ENCODE data around the gene ST14. TPM values are rescaled to one million over a fixed set of nuclear protein-coding genes. Genes with fewer than 3 reads are reported as not detected.
"Not testable (repeated sequence)": the region's sequence is repeated elsewhere in the genome, so short reads cannot be mapped to it uniquely, and the experiment has no call there.

ST14 gene
- total and polyA plus RNA-seq, 3 donors from 2014 or later, result 0.55 to 5.8 (median 2.4) TPM

GRCh38 chr11:130170345-130170744, 10.8 kb downstream of the ST14 start:
- Histone ChIP-seq H3K4me1 (no peaks in the 10 kb centered on the region), H3K27me3 (no peaks in the 10 kb centered on the region)
- 79 to 84% methylated on average over 8 of the region's 8 CpGs for WGBS, 2 donors

GRCh38 chr11:130171534-130171933, 12.0 kb downstream of the ST14 start:
- intact Hi-C loops (cut with DNase I; ENCODE audit: low total_unique reads), result no loop called here
- Histone ChIP-seq H3K27me3 (no peaks in the 10 kb centered on the region), H3K4me3 (no peak overlapping the region), H3K36me3 (ENCODE audit: low read depth, missing control alignments) (no peaks in the 10 kb centered on the region), H3K27ac (no peak overlapping the region), H3K4me1 (no peaks in the 10 kb centered on the region), H3K9me3 (no peaks in the 10 kb centered on the region)
- WGBS, 2 donors, result 42 to 43% methylated on average over 5 of the region's 5 CpGs
- DNase-seq, result no peak
- TF ChIP-seq POLR2A (IDR thresholded peaks at IDR 0.05), result no peak
- no peak for TF ChIP-seq CTCF (IDR thresholded peaks at IDR 0.05)

More at GRCh38 chr11:130170345-130170744, 10.8 kb downstream of the ST14 start:
- no peaks in the 10 kb centered on the region for H3K36me3 ChIP-seq (ENCODE audit: low read depth, missing control alignments)
- H3K27ac ChIP-seq, result no peak overlapping the region
- no peak for TF ChIP-seq POLR2A (IDR thresholded peaks at IDR 0.05)
- TF ChIP-seq CTCF (IDR thresholded peaks at IDR 0.05), result no peak
- no peak overlapping the region for H3K4me3 ChIP-seq
- DNase-seq, result no peak
- intact Hi-C loops (cut with DNase I; ENCODE audit: low total_unique reads), result no loop called here
- no peaks in the 10 kb centered on the region for H3K9me3 ChIP-seq

- DNase-seq; intact Hi-C loops (cut with DNase I; ENCODE audit: low total_unique reads): not testable (repeated sequence)
These were observed 12.4 kb downstream of the ST14 start for GRCh38 chr11:130172001-130172400.

GRCh38 chr11:130174642-130175041, 15.1 kb downstream of the ST14 start:
- H3K27me3 ChIP-seq, result no peaks in the 10 kb centered on the region
- TF ChIP-seq POLR2A (IDR thresholded peaks at IDR 0.05) (no peak), CTCF (IDR thresholded peaks at IDR 0.05) (no peak)
- no peak for DNase-seq
- H3K4me3 ChIP-seq, result no peak overlapping the region
- no peak overlapping the region for H3K27ac ChIP-seq
- H3K4me1 ChIP-seq, result peaks cover 9% of the 10 kb centered on the region
- intact Hi-C loops (cut with DNase I; ENCODE audit: low total_unique reads), result no loop called here
- WGBS, 2 donors, result 95 to 99% methylated on average over 4 of the region's 4 CpGs
- no peaks in the 10 kb centered on the region for H3K9me3 ChIP-seq
- no peaks in the 10 kb centered on the region for H3K36me3 ChIP-seq (ENCODE audit: low read depth, missing control alignments)

More at GRCh38 chr11:130172001-130172400, 12.4 kb downstream of the ST14 start:
- H3K27me3 ChIP-seq; H3K27ac ChIP-seq; H3K36me3 ChIP-seq (ENCODE audit: low read depth, missing control alignments); H3K9me3 ChIP-seq; H3K4me3 ChIP-seq; H3K4me1 ChIP-seq: not testable (repeated sequence)
- WGBS, 2 donors, result 54 to 75% methylated on average over 3 of the region's 3 CpGs

- Histone ChIP-seq H3K4me1 (peaks cover 9% of the 10 kb centered on the region), H3K36me3 (ENCODE audit: low read depth, missing control alignments) (no peaks in the 10 kb centered on the region), H3K9me3 (no peaks in the 10 kb centered on the region), H3K4me3 (no peak overlapping the region), H3K27me3 (no peaks in the 10 kb centered on the region), H3K27ac (no peak overlapping the region)
- 84 to 88% methylated on average over 5 of the region's 5 CpGs for WGBS, 2 donors
- TF ChIP-seq CTCF (IDR thresholded peaks at IDR 0.05) (no peak), POLR2A (IDR thresholded peaks at IDR 0.05) (no peak)
- DNase-seq, result no peak
- intact Hi-C loops (cut with DNase I; ENCODE audit: low total_unique reads), result no loop called here
These were observed 16.3 kb downstream of the ST14 start for GRCh38 chr11:130175898-130176297.
